ENCODE measurements around the gene UCN. TPM values are rescaled to one million over a fixed set of nuclear protein-coding genes. Genes with fewer than 3 reads are reported as not detected.
A peak's percentile ranks its signal among the peaks of the same experiment; 100 is the strongest.
"Not testable (repeated sequence)": the region's sequence is repeated elsewhere in the genome, so short reads cannot be mapped to it uniquely, and the experiment has no call there.

Gene UCN
- total RNA-seq, 2 donors from 2014 or later = 2.9 TPM; not detected in 1

GRCh38 chr2:27353762-27354596, 45.7 kb upstream of the UCN start:
- H3K27ac ChIP-seq = no peak overlapping the region
- intact Hi-C loops (cut with DNase I) = no loop called here
- TF ChIP-seq POLR2A (IDR thresholded peaks at IDR 0.05) (no peak), CTCF (IDR thresholded peaks at IDR 0.05) (no peak)

GRCh38 chr2:27353386-27353761, 45.1 kb upstream of the UCN start:
- WGBS, 2 donors = 95 to 98% methylated on average over 5 of the region's 5 CpGs
- peaks cover 43% of the 10 kb centered on the region for H3K4me1 ChIP-seq
- intact Hi-C loops (cut with DNase I); H3K9me3 ChIP-seq; H3K27ac ChIP-seq; H3K4me3 ChIP-seq; DNase-seq; H3K36me3 ChIP-seq (replicated peaks in 1 of 2; ENCODE audit: insufficient read depth in 1 of 2, low read depth in 2 of 2); ATAC-seq; H3K27me3 ChIP-seq: not testable (repeated sequence)

More at GRCh38 chr2:27353762-27354596, 45.7 kb upstream of the UCN start:
- ATAC-seq = no peak
- DNase-seq = no peak
- H3K36me3 ChIP-seq (replicated peaks in 1 of 2; ENCODE audit: insufficient read depth in 1 of 2, low read depth in 2 of 2) = no peaks in the 10 kb centered on the region
- H3K4me1 ChIP-seq = peaks cover 45% of the 10 kb centered on the region
- H3K9me3 ChIP-seq = no peaks in the 10 kb centered on the region
- no peaks in the 10 kb centered on the region for H3K27me3 ChIP-seq
- H3K4me3 ChIP-seq = no peak overlapping the region
- WGBS, 2 donors = 66 to 71% methylated on average over 7 of the region's 7 CpGs

GRCh38 chr2:27351802-27352598, 43.8 kb upstream of the UCN start:
- Histone ChIP-seq H3K9me3 (no peaks in the 10 kb centered on the region), H3K27me3 (no peaks in the 10 kb centered on the region), H3K27ac (no peak overlapping the region), H3K4me3 (no peak overlapping the region), H3K4me1 (peaks cover 33% of the 10 kb centered on the region), H3K36me3 (replicated peaks in 1 of 2; ENCODE audit: insufficient read depth in 1 of 2, low read depth in 2 of 2) (no peaks in the 10 kb centered on the region)
- no peak for ATAC-seq
- intact Hi-C loops (cut with DNase I) = no loop called here
- no peak for DNase-seq
- WGBS, 2 donors = 82 to 84% methylated on average over 6 of the region's 6 CpGs
- no peak for TF ChIP-seq POLR2A (IDR thresholded peaks at IDR 0.05)
- TF ChIP-seq CTCF (IDR thresholded peaks at IDR 0.05) = no peak

- TF ChIP-seq CTCF (IDR thresholded peaks at IDR 0.05) (no peak), POLR2A (IDR thresholded peaks at IDR 0.05) (no peak)
- Histone ChIP-seq H3K9me3 (no peaks in the 10 kb centered on the region), H3K4me1 (peaks cover 27% of the 10 kb centered on the region), H3K4me3 (no peak overlapping the region), H3K27me3 (no peaks in the 10 kb centered on the region), H3K36me3 (replicated peaks in 1 of 2; ENCODE audit: insufficient read depth in 1 of 2, low read depth in 2 of 2) (no peaks in the 10 kb centered on the region), H3K27ac (no peak overlapping the region)
- DNase-seq = peak in 1 of 4 donors; percentile 20
- WGBS, 2 donors = 46 to 51% methylated on average over 7 of the region's 7 CpGs
- intact Hi-C loops (cut with DNase I) = no loop called here
- ATAC-seq = no peak
Observed at GRCh38 chr2:27350106-27350693, 42.0 kb upstream of the UCN start.

- Histone ChIP-seq H3K27ac (no peak overlapping the region), H3K36me3 (replicated peaks in 1 of 2; ENCODE audit: insufficient read depth in 1 of 2, low read depth in 2 of 2) (peaks cover 0 to 3% of the 10 kb centered on the region in 2 donors), H3K27me3 (no peaks in the 10 kb centered on the region), H3K9me3 (no peaks in the 10 kb centered on the region), H3K4me1 (peaks cover 8% of the 10 kb centered on the region), H3K4me3 (no peak overlapping the region)
- no peak for DNase-seq
- ATAC-seq = no peak
- 94% methylated on average over 2 of the region's 2 CpGs; no CpG with 5 or more reads in 1 of the 2 donors for WGBS, 2 donors
- intact Hi-C loops (cut with DNase I) = no loop called here
- TF ChIP-seq CTCF (IDR thresholded peaks at IDR 0.05) (no peak), POLR2A (IDR thresholded peaks at IDR 0.05) (no peak)
Observed at GRCh38 chr2:27347641-27348040, 39.4 kb upstream of the UCN start.
